MM.1S (cell line): Measurements from ENCODE around the gene ZBTB34.

ENCODE experiments used
- EZH2 ChIP-seq: fragments of 300-600 bp; sonication (generic); optimal IDR thresholded peaks from 2 replicates; pipeline ENCODE3; 2017; ENCODE audit warnings: low read depth, mild to moderate bottlenecking, antibody characterized with exemption, low read length, mixed read lengths
- TF ChIP-seq, protein P1 (sequence below): fragments of 300-600 bp; sonication (generic); IDR thresholded peaks from 2 replicates; pipeline ENCODE4 v1.5.1; 2016; ENCODE audit warnings: antibody characterized with exemption, low read length, mixed read lengths

DNA sequence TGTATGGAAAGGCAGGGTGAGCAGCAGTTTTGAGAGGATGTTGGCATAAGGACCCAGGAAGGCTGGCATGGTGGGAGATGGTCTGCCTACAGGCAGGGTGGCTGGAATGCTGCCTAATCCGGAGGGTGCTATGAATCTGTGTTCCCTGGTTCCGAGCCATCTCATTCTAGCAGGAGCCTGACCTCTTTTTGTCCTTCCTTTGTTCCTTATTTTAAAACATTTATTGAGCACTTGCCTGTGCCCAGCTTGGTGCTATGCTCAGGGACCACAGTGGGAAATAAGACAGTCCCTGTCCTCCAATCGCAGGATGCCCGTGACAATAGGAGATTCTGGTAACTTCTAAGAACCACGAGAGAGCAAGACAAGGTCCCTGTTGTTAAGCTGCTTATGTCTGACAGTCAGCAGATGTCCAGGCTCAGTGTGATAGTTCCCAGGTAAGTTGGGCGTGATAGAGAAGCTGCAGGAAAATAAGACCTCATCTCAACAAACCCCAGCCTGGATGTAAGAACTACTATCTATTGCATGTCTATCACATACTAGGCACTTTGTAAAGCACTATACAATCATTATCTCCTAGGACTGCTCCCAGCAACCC is 9.1 kb upstream of the ZBTB34 start:
- TF ChIP-seq, protein P1, sequence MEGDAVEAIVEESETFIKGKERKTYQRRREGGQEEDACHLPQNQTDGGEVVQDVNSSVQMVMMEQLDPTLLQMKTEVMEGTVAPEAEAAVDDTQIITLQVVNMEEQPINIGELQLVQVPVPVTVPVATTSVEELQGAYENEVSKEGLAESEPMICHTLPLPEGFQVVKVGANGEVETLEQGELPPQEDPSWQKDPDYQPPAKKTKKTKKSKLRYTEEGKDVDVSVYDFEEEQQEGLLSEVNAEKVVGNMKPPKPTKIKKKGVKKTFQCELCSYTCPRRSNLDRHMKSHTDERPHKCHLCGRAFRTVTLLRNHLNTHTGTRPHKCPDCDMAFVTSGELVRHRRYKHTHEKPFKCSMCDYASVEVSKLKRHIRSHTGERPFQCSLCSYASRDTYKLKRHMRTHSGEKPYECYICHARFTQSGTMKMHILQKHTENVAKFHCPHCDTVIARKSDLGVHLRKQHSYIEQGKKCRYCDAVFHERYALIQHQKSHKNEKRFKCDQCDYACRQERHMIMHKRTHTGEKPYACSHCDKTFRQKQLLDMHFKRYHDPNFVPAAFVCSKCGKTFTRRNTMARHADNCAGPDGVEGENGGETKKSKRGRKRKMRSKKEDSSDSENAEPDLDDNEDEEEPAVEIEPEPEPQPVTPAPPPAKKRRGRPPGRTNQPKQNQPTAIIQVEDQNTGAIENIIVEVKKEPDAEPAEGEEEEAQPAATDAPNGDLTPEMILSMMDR, result no peak
- no peak for TF ChIP-seq EZH2
